ENCODE data around the gene CWC25.

DNA sequence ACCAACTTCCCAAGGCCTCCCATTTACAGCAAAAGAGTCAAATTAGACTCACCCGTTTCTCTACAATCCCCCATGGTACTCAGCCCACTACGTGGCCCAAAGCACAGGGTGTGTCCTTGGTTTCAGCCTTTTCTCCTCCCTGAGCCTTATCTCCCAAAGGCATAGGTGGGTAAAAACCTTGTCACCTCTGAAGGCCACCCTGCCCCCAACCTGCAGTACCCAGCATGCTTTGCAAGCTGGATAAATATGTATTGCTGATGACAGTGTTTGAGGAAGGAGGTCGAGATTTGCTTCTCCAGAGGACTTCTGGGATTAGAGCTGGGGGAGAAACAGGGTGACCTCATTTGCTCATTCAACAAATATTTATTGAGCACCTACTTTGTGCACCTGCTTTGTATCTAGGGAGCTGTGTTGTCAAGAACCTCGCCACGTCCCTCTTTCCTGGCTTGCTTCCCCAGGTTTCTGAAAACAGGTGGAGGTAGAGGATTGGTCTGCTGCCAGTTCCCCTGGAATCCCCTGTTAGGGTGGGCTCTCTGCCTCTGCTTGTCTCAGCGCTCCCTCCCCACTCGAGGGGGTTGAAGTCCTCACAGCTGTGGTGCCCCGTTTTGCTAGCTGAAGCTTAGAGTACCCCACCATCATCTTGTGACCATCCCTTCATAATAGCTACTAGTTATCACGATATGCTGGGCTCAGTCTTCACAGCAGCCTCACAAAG lies 47.7 kb upstream of the CWC25 start:
- TF ChIP-seq, protein P1, sequence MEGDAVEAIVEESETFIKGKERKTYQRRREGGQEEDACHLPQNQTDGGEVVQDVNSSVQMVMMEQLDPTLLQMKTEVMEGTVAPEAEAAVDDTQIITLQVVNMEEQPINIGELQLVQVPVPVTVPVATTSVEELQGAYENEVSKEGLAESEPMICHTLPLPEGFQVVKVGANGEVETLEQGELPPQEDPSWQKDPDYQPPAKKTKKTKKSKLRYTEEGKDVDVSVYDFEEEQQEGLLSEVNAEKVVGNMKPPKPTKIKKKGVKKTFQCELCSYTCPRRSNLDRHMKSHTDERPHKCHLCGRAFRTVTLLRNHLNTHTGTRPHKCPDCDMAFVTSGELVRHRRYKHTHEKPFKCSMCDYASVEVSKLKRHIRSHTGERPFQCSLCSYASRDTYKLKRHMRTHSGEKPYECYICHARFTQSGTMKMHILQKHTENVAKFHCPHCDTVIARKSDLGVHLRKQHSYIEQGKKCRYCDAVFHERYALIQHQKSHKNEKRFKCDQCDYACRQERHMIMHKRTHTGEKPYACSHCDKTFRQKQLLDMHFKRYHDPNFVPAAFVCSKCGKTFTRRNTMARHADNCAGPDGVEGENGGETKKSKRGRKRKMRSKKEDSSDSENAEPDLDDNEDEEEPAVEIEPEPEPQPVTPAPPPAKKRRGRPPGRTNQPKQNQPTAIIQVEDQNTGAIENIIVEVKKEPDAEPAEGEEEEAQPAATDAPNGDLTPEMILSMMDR (IDR thresholded peaks at IDR 0.05) = no peak
- no peak for TF ChIP-seq POLR2A (IDR thresholded peaks at IDR 0.05)

Data from right lobe of liver (tissue), 4 donors.